Measurements from ENCODE around the gene RARA. TPM values are rescaled to one million over a fixed set of nuclear protein-coding genes. Genes with fewer than 3 reads are reported as not detected.
A peak's percentile ranks its signal among the peaks of the same experiment; 100 is the strongest.

The RARA gene
- total and polyA plus RNA-seq, 11 donors: 14.1 to 41.4 (median 19.4) TPM

- H3K27ac ChIP-seq: peak overlapping the region; percentile 92 to 99 (median 96)
- peak overlapping the region; percentile 3 to 100 (median 58) for H3K4me3 ChIP-seq
- no peaks in the 10 kb centered on the region for H3K9me3 ChIP-seq
- ATAC-seq: peak; percentile 14 to 36 (median 26)
- WGBS, 4 donors: 0 to 7% (median 1%) methylated on average over 4 of the region's 4 CpGs
- intact Hi-C loops (cut with DNase I): no loop called here
- no peaks in the 10 kb centered on the region for H3K36me3 ChIP-seq
- H3K27me3 ChIP-seq: no peaks in the 10 kb centered on the region
- DNase-seq: peak; percentile 80 to 84 (median 84)
- peaks cover 35 to 97% (median 83%) of the 10 kb centered on the region in 12 donors for H3K4me1 ChIP-seq
- TF ChIP-seq POLR2A (IDR thresholded peaks at IDR 0.05): peak in 1 of 2 donors; percentile 15
- no peak for TF ChIP-seq CTCF (IDR thresholded peaks at IDR 0.05)
Observed at GRCh38 chr17:40321961-40322357, 13.0 kb downstream of the RARA start.

GRCh38 chr17:40322358-40323315, 13.7 kb downstream of the RARA start:
- Histone ChIP-seq H3K9me3 (no peaks in the 10 kb centered on the region), H3K27ac (peak overlapping the region; percentile 92 to 99 (median 96)), H3K4me3 (peak overlapping the region; percentile 3 to 100 (median 58)), H3K27me3 (no peaks in the 10 kb centered on the region), H3K36me3 (no peaks in the 10 kb centered on the region), H3K4me1 (peaks cover 37 to 97% (median 84%) of the 10 kb centered on the region in 12 donors)
- 4 to 6% (median 5%) methylated on average over 16 to 19 of the region's 19 CpGs for WGBS, 4 donors
- intact Hi-C loops (cut with DNase I): no loop called here
- DNase-seq: peak; percentile 83 to 87 (median 84)
- peak; percentile 15 to 42 (median 26) for ATAC-seq
- TF ChIP-seq POLR2A (IDR thresholded peaks at IDR 0.05): no peak
- no peak for TF ChIP-seq CTCF (IDR thresholded peaks at IDR 0.05)

- Histone ChIP-seq H3K36me3 (no peaks in the 10 kb centered on the region), H3K27me3 (no peaks in the 10 kb centered on the region), H3K27ac (peak overlapping the region; percentile 92 to 99 (median 96)), H3K4me3 (peak overlapping the region in 10 of 12 donors; percentile 33 to 100 (median 71)), H3K4me1 (peaks cover 47 to 100% (median 93%) of the 10 kb centered on the region in 12 donors), H3K9me3 (no peaks in the 10 kb centered on the region)
- peak; percentile 12 to 59 (median 16) for ATAC-seq
- intact Hi-C loops (cut with DNase I): no loop called here
- peak; percentile 81 to 89 (median 87) for DNase-seq
- WGBS, 4 donors: 23 to 29% (median 26%) methylated on average over 8 to 10 of the region's 10 CpGs
- TF ChIP-seq POLR2A (IDR thresholded peaks at IDR 0.05) (no peak), CTCF (IDR thresholded peaks at IDR 0.05) (no peak)
Observed at GRCh38 chr17:40323391-40324381, 14.7 kb downstream of the RARA start.
